Dermis blood vessel endothelial cell (primary cell): ENCODE data around the gene NUP37. TPM values are rescaled to one million over a fixed set of nuclear protein-coding genes. Genes with fewer than 3 reads are reported as not detected.
"Not testable (repeated sequence)": the region's sequence is repeated elsewhere in the genome, so short reads cannot be mapped to it uniquely, and the experiment has no call there.

Source experiments
- DNase-seq: peaks from one replicate; pipeline ENCODE4 v3.0.0; 2010
- total RNA-seq: library from RNA; depleted of rRNA; stranded (reverse); fragments of >200 nt; gene quantifications from 2 replicates; pipeline ENCODE4 v1.2.3, GENCODE V29; 2014

NUP37 gene, protein sequence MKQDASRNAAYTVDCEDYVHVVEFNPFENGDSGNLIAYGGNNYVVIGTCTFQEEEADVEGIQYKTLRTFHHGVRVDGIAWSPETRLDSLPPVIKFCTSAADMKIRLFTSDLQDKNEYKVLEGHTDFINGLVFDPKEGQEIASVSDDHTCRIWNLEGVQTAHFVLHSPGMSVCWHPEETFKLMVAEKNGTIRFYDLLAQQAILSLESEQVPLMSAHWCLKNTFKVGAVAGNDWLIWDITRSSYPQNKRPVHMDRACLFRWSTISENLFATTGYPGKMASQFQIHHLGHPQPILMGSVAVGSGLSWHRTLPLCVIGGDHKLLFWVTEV
- total RNA-seq = 45.4 and 80.8 TPM in 2 replicates

DNA sequence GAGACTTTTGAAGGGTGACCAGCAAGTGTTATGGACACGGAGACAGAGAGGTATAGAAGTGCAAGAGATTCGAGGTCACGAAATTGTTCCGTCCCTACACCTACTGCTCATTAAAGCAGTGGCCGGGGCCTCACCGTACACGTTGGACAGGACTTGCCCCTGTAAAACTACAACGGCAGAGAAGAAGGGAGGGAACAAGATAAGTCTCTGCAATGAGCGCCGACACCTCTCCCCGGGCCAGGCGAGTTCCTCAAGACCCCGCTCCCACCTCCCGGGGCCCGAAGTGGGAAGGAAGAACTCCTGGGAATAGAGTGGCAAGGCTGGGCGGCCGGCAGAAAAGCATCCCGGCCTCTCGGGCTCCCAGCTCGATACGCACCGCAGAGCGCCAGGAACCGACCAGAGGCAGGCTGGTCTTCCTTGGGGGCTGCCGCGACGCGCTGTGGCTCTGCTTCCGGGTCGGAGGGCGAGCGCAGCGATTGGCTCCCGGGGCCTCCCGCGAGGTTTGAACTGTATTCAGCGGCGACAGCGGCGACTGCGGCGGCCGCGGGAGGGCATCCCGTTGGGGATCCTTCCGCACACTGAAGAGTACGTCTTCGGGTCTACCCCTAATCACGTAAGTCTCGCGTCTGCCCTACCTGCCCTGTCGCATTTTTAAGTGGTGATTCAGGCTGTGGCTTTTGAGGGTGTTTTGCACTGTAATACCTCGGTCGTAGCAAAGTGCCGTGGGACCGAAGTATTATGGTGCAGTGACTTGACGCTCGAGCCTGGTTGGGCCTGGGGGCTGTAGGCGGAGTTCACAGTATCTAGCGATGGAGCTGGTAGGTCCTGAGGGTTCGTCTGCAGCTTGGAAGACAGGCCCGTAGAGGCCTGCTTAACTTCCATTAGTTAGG lies at the start of gene NUP37, which contains the start of gene PARPBP:
Gene NUP37 (minus strand): TSS at position 441 of the 890 bp plus-strand sequence. CDS start 1,596 bp downstream, outside the sequence.
Gene PARPBP (plus strand): TSS at position 510 of the 890 bp plus-strand sequence. CDS start 3,706 bp downstream, outside the sequence.
- peak; percentile 94 for DNase-seq

DNA sequence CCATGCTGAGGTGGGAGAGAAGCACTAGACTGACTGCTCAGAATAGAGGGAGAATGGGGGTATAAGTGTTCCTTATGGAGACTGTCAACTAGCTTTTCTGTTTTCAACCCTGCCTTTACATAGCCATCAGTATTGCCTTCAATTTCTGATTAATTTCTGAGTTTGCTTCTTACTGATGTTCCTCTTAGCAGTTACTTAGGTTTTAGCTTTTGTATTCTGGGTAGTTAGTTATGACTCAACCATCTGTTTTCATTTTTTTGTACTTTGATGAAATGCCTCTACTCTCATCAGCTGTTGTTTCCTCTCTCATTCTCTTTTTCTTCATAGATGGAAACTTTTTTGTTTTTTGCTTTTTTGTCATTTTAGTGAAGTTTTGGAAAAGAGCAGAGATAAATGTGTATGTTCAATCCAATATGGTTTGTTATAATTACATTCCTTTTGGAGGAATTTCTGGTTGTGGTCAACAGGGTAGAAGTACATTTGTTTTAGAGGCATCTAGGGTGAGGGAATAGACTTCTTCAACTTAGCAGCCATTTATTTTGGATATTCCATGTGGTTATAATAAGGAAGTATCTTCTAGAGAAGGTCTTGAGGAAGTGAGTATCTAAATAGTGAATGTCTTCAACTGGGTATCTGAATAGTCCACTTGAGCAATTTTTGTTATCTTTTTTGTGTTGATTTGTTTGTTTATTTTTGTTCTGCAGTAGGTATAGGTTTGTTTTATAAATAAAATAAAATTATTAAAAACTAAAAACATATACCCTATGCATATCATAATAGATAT lies 48.1 kb upstream of the NUP37 start:
- DNase-seq = no peak

DNA sequence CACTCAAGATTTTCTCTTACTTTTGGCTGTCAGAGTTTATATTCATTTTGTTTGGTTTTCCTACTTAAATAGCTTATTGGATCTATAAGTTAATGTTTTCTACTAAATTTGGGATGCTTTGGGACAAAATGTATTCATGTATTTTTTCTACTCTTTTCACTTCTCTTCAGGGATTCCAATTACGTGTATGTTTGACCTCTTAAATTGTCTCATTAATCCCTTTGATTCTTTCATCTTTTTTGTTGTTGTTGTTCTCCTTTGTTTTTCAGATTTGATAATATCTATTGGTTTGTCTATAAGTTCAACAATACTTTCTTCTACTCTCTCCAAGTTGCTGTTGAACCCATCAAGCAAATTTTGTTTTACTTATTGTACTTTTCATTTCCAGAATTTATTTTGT lies 43.5 kb upstream of the NUP37 start:
- no peak for DNase-seq

DNA sequence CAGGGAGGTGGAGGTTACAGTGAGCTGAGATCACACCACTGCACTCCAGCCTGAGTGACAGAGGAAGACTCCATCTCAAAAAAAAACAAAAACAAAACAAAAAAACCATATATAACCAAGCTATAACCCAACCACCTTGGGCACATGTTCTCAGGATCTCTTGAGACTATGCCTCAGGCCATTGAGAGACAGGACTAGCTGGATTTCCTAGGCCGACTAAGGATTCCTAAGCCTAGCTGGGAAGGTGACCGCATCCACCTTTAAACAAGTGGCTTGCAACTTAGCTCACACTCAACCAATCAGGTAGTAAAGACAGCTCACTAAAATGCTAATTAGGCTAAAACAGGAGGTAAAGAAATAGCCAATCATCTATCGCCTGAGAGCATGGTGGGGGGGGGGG lies 35.3 kb upstream of the NUP37 start:
- not testable (repeated sequence) for DNase-seq

DNA sequence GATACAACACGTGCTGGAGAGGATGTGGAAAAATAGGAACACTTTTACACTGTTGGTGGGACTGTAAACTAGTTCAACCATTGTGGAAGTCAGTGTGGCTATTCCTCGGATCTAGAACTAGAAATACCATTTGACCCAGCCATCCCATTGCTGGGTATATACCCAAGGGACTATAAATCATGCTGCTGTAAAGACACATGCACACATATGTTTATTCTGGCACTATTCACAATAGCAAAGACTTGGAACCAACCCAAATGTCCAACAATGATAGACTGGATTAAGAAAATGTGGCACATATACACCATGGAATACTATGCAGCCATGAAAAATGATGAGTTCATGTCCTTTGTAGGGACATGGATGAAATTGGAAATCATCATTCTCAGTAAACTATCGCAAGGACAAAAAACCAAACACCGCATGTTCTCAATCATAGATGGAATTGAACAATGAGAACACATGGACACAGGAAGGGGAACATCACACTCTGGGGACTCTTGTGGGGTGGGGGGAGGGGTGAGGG lies 27.2 kb upstream of the NUP37 start:
- not testable (repeated sequence) for DNase-seq

DNA sequence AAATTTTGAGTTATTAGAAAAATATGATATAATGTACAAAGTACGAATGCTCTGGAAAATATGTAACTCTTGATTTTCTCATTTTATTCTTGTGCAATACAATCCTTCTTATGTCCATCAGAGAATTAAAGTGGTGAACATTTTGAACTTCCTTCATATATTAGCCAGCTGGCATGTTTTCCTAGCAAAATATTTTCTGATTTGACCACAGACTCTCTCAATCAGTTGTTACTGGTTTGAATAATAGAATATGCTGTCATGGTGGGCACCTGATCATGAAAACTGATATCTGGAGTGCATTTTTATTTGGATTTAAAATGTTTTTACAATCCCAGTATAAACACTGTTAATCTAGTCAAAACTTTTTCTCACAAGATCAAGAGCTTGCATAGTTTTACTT lies 24.3 kb upstream of the NUP37 start:
- no peak for DNase-seq

DNA sequence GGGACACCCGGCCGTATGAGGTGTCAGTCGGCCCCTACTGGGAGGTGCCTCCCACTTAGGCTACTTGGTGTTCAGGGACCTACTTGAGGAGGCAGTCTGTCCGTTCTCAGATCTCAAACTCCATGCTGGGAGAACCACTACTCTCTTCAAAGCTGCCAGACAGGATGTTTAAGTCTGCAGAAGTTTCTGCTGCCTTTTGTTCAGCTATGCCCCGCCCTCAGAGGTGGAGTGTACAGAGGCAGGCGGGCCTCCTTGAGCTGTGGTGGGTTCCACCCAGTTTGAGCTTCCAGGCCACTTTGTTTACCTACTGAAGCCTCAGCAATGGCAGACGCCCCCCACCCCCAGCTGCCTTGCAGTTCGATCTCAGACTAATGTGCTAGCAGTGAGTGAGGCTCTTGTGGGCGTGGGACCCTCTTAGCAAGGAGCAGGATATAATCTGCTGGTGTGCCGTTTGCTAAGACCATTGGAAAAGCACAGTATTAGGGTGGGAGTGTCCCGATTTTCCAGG lies 23.0 kb upstream of the NUP37 start:
- not testable (repeated sequence) for DNase-seq

DNA sequence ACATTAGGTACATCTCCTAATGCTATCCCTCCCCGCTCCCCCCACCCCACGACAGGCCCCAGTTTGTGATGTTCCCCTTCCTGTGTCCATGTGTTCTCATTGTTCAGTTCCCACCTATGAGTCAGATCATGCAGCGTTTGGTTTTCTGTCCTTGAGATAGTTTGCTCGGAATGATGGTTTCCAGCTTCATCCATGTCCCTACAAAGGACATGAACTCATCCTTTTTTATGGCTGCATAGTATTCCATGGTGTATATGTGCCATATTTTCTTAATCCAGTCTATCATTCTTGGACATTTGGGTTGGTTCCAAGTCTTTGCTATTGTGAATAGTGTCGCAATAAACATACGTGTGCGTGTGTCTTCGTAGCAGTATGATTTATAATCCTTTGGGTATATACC lies 17.7 kb upstream of the NUP37 start:
- DNase-seq = not testable (repeated sequence)

DNA sequence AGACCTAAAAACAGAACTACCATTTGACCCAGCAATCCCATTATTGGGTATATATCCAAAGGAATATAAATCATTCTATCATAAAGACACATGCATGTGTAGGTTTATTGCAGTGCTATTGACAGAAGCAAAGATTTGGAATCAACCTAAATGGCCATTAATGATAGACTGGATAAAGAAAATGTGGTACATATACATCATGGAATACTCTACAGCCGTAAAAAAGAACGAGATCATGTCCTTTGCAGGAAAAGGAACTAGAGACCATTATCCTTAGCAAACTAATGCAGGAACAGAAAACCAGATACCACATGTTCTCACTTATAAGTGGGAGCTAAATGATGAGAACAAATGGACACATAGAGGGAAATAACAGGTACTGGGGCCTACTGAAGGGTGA lies 11.5 kb upstream of the NUP37 start:
- DNase-seq = not testable (repeated sequence)

DNA sequence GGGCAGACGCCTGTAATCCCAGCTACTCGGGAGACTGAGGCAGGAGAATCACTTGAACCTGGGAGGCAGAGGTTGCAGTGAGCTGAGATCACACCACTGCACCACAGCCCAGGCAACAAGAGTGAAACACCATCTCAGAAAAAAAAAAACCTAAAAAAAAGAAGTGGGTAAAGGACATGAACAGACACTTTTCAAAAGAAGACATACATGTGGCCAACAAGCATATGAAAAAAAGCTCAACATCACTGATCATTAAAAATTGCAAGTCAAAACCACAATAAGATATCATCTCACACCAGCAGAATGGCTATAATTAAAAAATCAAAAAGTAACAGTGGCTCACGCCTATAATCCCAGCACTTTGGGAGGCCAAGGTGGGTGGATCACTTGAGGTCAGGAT lies 10.8 kb upstream of the NUP37 start:
- not testable (repeated sequence) for DNase-seq

DNA sequence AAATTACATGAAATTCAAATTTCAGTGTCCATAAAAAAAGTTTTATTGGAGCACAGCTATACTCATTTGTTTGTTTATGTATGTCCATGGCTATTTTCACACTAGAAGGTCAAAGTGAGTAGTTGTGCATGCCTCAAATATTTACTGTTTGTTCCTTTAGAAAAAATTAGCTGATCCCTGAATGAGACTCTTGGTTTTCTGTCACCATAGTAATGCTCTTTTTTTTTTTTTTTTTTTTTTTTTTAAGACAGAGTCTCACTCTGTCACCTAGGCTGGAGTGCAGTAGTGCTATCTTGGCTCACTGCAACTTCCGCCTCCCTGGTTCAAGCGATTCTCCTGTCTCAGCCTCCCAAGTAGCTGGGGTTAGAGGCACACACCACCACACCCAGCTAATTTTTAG lies 1.4 kb upstream of the NUP37 start:
- not testable (repeated sequence) for DNase-seq

DNA sequence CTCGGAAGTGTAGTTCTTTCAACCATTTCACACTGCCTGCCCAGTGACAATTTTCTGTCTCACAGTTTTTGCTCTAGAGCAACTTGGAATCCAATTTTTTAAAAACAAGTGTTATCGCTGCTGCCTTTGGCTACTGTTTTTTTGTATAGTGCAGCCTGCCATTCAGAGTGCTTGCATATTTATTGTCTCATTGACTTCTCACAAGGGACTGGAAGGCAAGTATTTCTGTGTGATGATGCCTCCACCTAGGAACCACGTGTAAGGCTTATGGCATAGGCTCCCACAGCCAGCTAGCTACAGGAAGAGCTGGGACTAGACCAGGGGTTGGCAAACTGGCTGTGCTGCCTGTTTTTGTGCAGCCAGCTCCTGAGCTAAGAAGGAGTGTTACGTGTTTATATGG lies 972 bp upstream of the NUP37 start:
- DNase-seq = peak; percentile 40

DNA sequence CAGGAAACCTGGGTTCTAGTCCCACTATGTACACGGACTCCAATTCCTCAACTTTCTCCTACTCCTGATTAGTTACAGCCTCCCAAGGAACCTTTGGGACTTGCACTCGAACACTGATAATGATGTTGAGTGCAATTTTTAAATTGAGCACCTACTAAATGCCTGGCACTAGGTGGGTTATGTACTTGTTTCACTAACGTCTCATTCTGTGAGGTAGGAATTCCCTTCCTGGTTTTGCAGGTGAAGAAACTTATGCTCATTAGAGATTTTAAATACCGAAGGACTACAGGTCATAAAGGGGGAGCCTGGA lies 605 bp upstream of the NUP37 start:
- DNase-seq = no peak

DNA sequence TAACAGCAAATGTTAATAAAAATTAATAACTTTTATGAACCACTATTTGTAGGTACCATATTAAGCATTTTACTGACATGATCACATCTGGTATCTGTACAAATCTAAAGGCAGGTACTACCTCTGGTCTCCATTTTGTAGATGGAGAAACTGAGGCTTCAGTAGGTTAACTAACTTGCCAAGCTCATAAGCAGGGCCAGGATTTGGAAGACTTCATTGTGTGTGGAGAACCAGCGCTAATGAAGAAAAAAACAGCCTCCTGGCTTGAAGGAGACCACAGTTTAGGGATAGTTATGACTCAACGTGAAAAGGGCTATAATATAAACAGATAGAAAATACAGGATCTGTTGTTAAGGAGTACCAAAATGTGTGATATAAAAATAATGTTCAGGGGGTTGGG lies 1.0 kb downstream of the NUP37 start:
- DNase-seq = no peak

DNA sequence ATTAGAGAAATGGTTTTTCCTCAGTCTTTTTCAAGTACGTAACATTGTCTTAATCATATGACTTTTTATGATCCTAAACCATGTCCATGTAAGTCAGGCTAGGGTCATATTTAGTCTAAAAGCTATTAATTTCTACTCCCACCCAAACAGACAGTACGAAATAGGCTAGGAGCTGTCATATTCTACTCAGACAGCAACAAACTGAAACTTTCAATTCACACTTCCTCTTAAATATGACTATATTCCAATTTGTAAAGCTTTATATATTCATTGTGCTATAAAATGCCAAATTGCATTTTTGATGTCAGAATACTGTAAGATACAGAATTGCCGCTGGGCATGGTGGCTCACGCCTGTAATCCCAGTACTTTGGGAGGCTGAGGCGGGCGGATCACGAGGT lies 3.5 kb downstream of the NUP37 start:
- DNase-seq = no peak

DNA sequence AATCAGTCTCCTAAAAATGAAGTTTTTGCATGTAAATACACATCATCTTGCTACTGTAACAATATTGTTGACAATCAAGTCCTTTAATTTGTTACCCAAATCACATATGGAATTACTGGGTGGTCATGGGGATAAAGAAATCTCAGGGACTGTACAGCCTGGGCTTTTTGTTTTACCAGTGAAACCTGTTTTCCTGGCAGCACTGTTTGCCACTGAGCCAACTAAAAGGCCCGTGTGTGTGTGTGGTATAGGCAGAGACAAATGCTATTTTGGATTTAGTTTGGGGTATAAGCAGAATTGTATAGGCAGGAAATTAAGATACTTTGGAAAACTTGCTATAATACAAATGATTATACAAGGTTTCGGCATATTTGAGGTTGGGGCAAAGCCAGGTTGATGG lies 5.7 kb downstream of the NUP37 start:
- no peak for DNase-seq

DNA sequence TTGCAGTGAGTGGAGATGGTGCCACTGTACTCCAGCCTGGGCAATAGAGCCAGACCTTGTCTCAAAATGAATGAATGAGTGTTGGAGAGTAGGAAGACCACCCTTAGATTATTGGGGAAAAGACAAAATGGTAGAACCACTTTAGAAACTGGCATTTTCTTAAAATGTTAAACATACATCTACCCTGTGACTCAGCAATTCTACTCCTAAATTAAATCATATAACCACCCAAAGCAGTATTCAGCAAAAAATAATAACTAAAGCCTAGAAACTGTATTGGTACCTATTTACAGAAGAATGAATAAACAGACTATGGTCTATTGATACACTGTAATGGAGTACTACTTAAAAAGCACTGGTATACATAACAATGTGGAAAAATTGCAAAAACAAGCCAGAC lies 9.1 kb downstream of the NUP37 start:
- DNase-seq = no peak

DNA sequence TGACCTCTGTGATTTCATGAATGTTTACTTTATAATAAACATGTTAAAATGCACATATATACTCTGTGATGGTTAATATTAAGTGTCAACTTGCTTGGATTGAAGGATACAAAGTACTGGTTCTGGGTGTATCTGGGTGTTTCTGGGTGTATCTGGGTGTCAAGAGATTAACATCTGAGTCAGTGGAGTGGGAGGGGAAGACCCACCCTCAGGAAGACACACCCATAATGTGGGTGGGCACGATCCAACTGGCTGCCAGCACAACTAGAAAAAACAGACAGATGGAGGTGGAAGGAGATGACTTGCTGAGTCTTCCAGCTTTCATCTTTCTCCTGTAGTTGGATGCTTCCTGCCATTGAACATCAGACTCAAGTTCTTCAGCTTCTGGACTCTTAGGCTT lies 11.9 kb downstream of the NUP37 start:
- no peak for DNase-seq

DNA sequence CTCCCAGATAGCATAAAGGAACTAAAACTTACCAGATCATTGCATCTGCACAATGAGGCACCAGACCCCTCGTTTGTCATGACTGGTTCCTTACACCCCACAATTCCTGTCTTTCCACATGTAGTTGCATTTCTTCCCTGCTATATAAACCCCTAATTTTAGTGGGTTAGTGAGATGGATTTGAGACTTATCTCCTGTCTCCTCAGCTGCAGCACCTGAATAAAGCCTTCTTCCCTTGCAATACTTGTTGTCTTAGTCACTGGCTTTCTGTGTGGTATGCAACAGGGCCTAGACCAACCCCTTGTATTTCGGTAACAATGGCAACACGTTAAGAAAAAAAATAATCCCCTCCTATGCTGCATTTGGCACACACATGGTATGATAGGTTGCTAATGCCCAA lies 13.0 kb downstream of the NUP37 start:
- DNase-seq = no peak

DNA sequence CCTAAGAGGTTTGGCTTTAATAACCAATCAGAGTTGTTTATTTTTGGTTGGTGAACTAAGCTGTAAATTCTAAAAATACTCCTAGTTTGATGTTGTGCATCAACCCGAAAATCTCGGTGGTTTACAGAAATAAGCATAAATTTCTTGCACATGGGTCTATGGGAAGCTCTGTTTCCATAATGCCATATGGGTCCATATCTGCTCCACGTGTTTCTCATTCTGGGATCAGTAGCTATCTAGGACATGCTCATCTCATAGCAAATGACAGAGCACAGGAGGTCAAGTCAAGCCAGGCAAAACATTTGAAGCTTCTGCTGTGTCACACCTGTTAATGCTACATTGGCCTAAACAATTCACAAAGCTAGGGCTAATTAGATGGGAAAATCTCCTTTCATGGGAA lies 23.1 kb downstream of the NUP37 start:
- DNase-seq = no peak

DNA sequence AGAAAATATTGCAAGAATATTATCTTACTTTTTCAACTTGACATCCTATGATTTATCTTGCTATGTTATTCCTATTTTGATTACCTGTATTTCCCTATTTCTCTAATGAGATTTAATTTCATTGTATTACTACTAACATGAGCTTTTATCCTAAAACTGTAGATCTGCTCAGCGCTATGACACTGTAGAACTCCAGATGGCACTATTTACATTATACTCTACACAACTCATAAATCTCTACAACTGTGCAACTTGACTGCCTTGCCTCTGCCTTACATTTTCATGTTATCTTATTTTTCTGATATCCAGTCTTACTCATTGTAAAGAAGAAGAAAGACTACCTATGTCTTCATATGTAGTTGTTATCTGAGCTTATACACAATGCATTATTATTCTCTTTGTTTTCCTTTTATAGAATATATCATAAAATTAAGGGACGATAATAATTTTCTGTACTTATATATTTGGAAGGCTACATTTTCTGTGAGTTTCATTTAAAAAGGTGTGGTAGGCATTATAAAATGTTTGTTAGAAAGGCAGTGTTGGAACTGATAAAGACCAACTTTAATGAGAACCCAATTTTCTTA lies 24.1 kb downstream of the NUP37 start:
- peak; percentile 60 for DNase-seq

DNA sequence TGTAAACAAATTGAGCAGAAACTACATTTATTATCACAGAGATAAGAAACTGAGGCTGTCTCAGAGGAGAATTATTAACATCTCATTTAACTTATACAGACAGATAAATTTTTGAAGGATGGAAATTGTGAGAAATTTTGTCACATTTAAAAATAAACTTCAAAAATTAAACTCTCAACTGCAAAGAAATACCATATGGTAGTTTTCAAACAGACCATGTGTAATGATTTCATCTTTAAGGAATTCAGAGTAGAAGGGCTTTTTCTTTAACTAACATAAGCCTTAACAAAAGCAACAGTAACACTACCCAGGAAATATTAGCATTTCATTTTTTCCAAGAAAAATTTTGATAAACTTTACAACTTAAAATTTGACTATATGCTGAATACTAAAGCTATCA lies 26.6 kb downstream of the NUP37 start:
- DNase-seq = no peak
